RPMI7951 (cell line): ENCODE data around the gene LRFN5. TPM values are rescaled to one million over a fixed set of nuclear protein-coding genes. Genes with fewer than 3 reads are reported as not detected.
"Not testable (repeated sequence)": the region's sequence is repeated elsewhere in the genome, so short reads cannot be mapped to it uniquely, and the experiment has no call there.

Experiments used
- DNase-seq: peaks from one replicate; pipeline ENCODE4 v3.0.0-alpha.2; 2012; ENCODE audit warnings: low read depth
- total RNA-seq: library from RNA; depleted of rRNA; stranded (reverse); fragments of >200 nt; shearing (Covaris generic); gene quantifications from 2 replicates; pipeline ENCODE4 v1.2.3, GENCODE V29; 2014

Gene LRFN5
- total RNA-seq, 1 experiment from 2014 or later = 0.12 TPM

DNA sequence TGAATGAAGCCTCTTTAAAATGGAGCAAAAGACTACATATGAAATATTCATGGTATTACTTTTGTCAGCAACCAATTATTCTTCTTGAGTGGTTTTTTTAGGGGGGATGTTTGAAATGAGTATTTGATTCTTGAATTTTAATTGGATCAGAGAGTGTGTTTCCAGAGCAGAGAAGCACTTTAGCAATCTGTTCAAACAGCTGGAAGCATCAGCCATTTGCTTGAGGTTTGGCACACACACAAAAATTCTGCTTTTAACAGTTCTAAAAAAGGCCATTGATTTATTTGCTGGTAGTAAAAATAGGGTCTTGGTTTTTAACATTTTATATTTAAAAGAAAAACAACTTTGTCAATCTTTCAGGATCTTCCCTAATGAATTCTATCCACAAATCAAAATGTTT is 292.7 kb downstream of the LRFN5 start:
- no peak for DNase-seq

DNA sequence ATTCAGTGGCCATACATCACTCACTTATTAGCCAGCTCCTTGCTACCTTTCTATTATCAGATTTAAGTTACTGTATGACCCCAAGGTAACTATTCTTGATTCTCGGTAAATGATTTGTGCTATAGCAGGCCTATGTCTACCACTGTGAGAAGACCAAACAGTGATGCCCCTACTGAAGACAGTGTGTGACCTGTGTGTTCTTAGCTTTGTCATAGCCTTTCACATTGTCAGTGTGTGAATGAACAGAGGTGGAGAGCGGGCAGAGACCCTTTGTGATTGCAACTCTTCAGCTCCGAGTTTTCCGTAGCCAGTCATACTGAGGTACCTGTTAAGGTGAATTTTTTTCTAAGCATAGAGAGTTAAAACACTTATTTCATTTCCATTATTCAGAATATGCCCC is 294.0 kb downstream of the LRFN5 start:
- DNase-seq = no peak

- no peak for DNase-seq
Observed at GRCh38 chr14:41901089-41901488, 294.4 kb downstream of the LRFN5 start.

GRCh38 chr14:41905394-41905964 is 298.8 kb downstream of the LRFN5 start:
- DNase-seq = no peak

- not testable (repeated sequence) for DNase-seq
Observed at GRCh38 chr14:41911155-41911554, 304.5 kb downstream of the LRFN5 start.

GRCh38 chr14:41913398-41913797 is 306.7 kb downstream of the LRFN5 start:
- DNase-seq = no peak

- no peak for DNase-seq
Observed at GRCh38 chr14:41915732-41916131, 309.1 kb downstream of the LRFN5 start.

- no peak for DNase-seq
Observed at GRCh38 chr14:41916313-41916712, 309.6 kb downstream of the LRFN5 start.

- DNase-seq = no peak
Observed at GRCh38 chr14:41925409-41925808, 318.7 kb downstream of the LRFN5 start.

DNA sequence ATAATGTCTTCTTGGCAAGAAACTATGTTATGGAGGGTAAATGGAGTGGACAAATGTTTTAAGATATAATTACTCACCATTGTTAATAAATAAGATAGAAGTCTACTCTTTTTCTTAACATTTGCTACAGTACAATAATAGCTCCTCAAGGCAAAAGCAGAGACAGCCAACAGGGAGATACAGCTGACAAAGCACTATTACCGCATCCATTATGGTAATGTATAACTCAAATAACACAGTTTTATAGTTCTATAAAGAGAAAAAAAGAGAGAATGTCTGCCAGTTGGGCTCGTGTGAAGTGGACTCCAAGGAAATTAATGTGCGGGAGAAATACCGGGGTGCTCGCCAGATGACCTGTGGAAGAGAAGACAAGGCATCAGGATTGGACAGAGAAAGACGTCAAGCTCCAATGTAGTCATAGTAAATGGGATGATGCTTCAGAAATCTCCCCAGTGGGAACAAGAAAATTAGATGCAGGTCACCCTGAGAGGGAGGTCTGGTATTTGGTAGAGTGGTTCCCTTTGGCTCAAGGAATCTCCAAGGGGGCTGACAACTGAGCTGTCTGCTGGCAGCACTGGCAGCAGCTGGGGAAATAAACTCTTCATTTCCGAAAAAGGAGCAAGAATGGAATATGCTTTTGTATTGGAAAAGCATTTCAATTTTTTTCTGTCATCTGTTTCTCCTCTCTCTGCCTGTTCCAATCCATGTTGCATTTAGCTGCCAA is 343.9 kb downstream of the LRFN5 start:
- no peak for DNase-seq
